ENCODE measurements around the gene WAC. TPM values are rescaled to one million over a fixed set of nuclear protein-coding genes. Genes with fewer than 3 reads are reported as not detected.

Gene WAC
- total and polyA plus RNA-seq, 2 of the 13 experiments (the other 11 are each of a cell fraction or from before 2014, with no cell fraction given): 69.1 to 96.2 TPM

DNA sequence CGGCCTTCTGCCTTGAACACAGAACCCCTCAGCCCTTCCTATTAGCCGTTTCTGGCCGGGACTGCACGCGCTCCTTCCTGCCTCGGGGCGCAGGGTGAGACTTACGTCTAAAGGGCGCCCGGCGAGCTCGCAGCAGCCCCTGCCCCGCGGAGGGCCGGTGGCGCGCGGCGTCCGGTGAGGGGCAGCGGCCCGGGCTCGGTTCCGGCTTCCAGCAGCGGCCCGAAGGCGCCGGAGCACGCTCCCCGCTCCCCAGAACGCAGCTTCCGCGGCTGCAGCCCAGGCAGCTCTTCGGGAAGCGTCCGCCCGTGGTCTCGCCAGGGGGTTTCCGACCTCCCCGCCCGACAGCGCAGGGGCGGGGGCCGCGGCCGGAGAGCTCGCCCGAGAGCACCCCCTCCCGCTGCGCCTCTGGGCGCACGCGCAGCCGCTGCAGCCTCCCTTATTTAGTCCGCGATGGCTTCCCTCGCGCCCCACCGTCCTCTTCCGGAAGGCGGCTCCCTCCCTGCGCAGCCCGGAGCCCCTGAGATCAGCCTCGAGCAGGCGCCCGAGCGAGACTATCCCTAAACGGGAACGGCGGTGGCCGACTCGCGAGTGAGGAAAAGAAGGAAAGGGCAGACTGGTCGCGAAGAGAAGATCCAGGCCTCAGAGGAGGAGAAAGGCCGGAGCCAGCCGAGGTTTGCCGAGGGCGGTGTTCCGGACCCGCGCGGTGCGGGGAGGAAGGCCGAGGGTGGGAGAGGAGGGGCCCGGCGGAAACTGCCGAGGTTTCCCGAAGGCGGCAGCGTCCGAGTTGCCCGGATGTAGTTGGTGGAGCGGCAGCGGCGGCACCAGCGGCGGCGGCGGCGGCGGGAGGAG, at the start of gene WAC (continued):
- TF ChIP-seq SP2 (CRISPR knock-in tag; IDR thresholded peaks at IDR 0.05) (no peak), ZNF430 (CRISPR knock-in tag; IDR thresholded peaks at IDR 0.05) (peak; percentile 70; the same call in 1 of the 2 replicates), RARA (CRISPR knock-in tag; IDR thresholded peaks at IDR 0.05) (no peak), ZNF136 (CRISPR knock-in tag; IDR thresholded peaks at IDR 0.05; ENCODE audit: low read depth) (no peak), ZNF207 (IDR thresholded peaks at IDR 0.05; ENCODE audit: borderline replicate concordance) (no peak), FOXP1 (IDR thresholded peaks at IDR 0.05) (no peak), FOXP1 (CRISPR knock-in tag; IDR thresholded peaks at IDR 0.05) (no peak), POGZ (CRISPR knock-in tag; IDR thresholded peaks at IDR 0.05) (peak; percentile 46), SMAD1 (CRISPR knock-in tag; IDR thresholded peaks at IDR 0.05; ENCODE audit: borderline replicate concordance, low read depth) (peak; percentile 30; the same call in 1 of the 2 replicates), DPF2 (CRISPR knock-in tag; IDR thresholded peaks at IDR 0.05; ENCODE audit: borderline replicate concordance, low read depth) (no peak), ZNF547 (CRISPR knock-in tag; IDR thresholded peaks at IDR 0.05) (peak; percentile 73; the same call in 1 of the 2 replicates), ZNF713 (CRISPR knock-in tag; IDR thresholded peaks at IDR 0.05) (no peak; the same call in 1 of the 2 replicates), ZNF761 (CRISPR knock-in tag; conservative IDR thresholded peaks at IDR 0.05) (peak; percentile 98), JUND (CRISPR knock-in tag; IDR thresholded peaks at IDR 0.05) (no peak), TAF1 (CRISPR knock-in tag; IDR thresholded peaks at IDR 0.05) (peak; percentile 96), ADNP (CRISPR knock-in tag; IDR thresholded peaks at IDR 0.05) (no peak)
- TF ChIP-seq, protein P1, sequence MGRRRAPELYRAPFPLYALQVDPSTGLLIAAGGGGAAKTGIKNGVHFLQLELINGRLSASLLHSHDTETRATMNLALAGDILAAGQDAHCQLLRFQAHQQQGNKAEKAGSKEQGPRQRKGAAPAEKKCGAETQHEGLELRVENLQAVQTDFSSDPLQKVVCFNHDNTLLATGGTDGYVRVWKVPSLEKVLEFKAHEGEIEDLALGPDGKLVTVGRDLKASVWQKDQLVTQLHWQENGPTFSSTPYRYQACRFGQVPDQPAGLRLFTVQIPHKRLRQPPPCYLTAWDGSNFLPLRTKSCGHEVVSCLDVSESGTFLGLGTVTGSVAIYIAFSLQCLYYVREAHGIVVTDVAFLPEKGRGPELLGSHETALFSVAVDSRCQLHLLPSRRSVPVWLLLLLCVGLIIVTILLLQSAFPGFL (CRISPR knock-in tag; IDR thresholded peaks at IDR 0.05): no peak
- TF ChIP-seq, protein P2, sequence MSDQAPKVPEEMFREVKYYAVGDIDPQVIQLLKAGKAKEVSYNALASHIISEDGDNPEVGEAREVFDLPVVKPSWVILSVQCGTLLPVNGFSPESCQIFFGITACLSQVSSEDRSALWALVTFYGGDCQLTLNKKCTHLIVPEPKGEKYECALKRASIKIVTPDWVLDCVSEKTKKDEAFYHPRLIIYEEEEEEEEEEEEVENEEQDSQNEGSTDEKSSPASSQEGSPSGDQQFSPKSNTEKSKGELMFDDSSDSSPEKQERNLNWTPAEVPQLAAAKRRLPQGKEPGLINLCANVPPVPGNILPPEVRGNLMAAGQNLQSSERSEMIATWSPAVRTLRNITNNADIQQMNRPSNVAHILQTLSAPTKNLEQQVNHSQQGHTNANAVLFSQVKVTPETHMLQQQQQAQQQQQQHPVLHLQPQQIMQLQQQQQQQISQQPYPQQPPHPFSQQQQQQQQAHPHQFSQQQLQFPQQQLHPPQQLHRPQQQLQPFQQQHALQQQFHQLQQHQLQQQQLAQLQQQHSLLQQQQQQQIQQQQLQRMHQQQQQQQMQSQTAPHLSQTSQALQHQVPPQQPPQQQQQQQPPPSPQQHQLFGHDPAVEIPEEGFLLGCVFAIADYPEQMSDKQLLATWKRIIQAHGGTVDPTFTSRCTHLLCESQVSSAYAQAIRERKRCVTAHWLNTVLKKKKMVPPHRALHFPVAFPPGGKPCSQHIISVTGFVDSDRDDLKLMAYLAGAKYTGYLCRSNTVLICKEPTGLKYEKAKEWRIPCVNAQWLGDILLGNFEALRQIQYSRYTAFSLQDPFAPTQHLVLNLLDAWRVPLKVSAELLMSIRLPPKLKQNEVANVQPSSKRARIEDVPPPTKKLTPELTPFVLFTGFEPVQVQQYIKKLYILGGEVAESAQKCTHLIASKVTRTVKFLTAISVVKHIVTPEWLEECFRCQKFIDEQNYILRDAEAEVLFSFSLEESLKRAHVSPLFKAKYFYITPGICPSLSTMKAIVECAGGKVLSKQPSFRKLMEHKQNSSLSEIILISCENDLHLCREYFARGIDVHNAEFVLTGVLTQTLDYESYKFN (CRISPR knock-in tag; conservative IDR thresholded peaks at IDR 0.05): peak; percentile 66
- TF ChIP-seq, protein P3, sequence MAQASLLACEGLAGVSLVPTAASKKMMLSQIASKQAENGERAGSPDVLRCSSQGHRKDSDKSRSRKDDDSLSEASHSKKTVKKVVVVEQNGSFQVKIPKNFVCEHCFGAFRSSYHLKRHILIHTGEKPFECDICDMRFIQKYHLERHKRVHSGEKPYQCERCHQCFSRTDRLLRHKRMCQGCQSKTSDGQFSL (CRISPR knock-in tag; IDR thresholded peaks at IDR 0.05): no peak
- TF ChIP-seq, protein P4, sequence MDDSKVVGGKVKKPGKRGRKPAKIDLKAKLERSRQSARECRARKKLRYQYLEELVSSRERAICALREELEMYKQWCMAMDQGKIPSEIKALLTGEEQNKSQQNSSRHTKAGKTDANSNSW (CRISPR knock-in tag; IDR thresholded peaks at IDR 0.05; ENCODE audit: borderline replicate concordance): no peak
- TF ChIP-seq, protein P5, sequence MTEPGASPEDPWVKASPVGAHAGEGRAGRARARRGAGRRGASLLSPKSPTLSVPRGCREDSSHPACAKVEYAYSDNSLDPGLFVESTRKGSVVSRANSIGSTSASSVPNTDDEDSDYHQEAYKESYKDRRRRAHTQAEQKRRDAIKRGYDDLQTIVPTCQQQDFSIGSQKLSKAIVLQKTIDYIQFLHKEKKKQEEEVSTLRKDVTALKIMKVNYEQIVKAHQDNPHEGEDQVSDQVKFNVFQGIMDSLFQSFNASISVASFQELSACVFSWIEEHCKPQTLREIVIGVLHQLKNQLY (CRISPR knock-in tag; IDR thresholded peaks at IDR 0.05): no peak
- TF ChIP-seq, protein P6, sequence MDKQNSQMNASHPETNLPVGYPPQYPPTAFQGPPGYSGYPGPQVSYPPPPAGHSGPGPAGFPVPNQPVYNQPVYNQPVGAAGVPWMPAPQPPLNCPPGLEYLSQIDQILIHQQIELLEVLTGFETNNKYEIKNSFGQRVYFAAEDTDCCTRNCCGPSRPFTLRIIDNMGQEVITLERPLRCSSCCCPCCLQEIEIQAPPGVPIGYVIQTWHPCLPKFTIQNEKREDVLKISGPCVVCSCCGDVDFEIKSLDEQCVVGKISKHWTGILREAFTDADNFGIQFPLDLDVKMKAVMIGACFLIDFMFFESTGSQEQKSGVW (CRISPR knock-in tag; IDR thresholded peaks at IDR 0.05; ENCODE audit: borderline replicate concordance): no peak
- TF ChIP-seq, protein P7, sequence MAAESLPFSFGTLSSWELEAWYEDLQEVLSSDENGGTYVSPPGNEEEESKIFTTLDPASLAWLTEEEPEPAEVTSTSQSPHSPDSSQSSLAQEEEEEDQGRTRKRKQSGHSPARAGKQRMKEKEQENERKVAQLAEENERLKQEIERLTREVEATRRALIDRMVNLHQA (CRISPR knock-in tag; IDR thresholded peaks at IDR 0.05): no peak
